Measurements from ENCODE around the gene MOK.
A peak's percentile ranks its signal among the peaks of the same experiment; 100 is the strongest.

MOK gene

GRCh38 chr14:102320671-102321455, 15.9 kb upstream of the MOK start:
- peaks cover 40 to 41% of the 10 kb centered on the region in 2 experiments for H3K4me1 ChIP-seq (ENCODE audit: control insufficient read depth in 1 of 2, insufficient read depth in 1 of 2, low read depth in 1 of 2, low read length in 1 of 2)
- H3K27ac ChIP-seq, result peak overlapping the region; percentile 91
- no peaks in the 10 kb centered on the region for H3K27me3 ChIP-seq
- no peaks in the 10 kb centered on the region for H3K9me3 ChIP-seq
- TF ChIP-seq, protein P1, sequence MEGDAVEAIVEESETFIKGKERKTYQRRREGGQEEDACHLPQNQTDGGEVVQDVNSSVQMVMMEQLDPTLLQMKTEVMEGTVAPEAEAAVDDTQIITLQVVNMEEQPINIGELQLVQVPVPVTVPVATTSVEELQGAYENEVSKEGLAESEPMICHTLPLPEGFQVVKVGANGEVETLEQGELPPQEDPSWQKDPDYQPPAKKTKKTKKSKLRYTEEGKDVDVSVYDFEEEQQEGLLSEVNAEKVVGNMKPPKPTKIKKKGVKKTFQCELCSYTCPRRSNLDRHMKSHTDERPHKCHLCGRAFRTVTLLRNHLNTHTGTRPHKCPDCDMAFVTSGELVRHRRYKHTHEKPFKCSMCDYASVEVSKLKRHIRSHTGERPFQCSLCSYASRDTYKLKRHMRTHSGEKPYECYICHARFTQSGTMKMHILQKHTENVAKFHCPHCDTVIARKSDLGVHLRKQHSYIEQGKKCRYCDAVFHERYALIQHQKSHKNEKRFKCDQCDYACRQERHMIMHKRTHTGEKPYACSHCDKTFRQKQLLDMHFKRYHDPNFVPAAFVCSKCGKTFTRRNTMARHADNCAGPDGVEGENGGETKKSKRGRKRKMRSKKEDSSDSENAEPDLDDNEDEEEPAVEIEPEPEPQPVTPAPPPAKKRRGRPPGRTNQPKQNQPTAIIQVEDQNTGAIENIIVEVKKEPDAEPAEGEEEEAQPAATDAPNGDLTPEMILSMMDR (IDR thresholded peaks at IDR 0.05), result no peak
- peaks cover 5% of the 10 kb centered on the region for H3K36me3 ChIP-seq
- H3K4me3 ChIP-seq (ENCODE audit: low read depth in 1 of 2, low read length in 1 of 2), result peak overlapping the region in 1 of 2 experiments; percentile 73

GRCh38 chr14:102320033-102320660, 15.2 kb upstream of the MOK start:
- no peaks in the 10 kb centered on the region for H3K27me3 ChIP-seq
- H3K27ac ChIP-seq, result peak overlapping the region; percentile 91
- H3K9me3 ChIP-seq, result no peaks in the 10 kb centered on the region
- H3K4me3 ChIP-seq (ENCODE audit: low read depth in 1 of 2, low read length in 1 of 2), result peak overlapping the region; percentile 73 to 82
- no peaks in the 10 kb centered on the region for H3K36me3 ChIP-seq
- H3K4me1 ChIP-seq (ENCODE audit: control insufficient read depth in 1 of 2, insufficient read depth in 1 of 2, low read depth in 1 of 2, low read length in 1 of 2), result peaks cover 41% of the 10 kb centered on the region in 2 experiments
- TF ChIP-seq, protein P1 (IDR thresholded peaks at IDR 0.05), result no peak

DNA sequence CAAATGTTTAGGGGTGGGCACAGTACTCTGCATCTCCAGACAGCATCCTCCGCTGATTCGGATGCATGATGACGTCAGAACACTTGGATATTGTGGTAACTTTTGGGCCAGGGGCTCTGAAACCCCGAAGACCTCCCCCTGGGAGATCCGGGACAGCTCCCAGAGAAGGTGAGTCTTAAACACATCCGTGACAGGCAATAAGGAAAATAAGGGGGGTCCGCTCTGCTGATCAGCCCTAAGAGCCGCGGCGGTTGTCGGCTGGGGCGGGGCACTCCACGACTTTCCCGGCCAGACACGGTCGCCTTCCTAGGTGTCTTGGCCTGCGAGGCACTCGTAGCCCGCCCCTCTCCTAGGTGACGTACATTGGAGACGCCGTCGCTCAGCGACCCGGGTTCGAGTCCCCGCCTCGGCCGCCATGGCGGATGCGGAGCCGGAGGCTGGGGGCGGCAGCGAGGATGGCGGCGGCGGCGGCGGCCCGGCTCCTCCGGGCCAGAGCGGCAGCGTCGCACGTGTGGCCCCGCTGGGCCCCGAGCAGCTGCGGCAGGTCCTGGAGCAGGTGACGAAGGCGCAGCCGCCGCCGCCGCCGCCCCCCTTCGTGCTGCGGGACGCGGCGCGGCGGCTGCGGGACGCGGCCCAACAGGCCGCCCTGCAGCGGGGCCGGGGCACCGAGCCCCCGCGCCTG, 14.5 kb upstream of the MOK start, which contains the start of gene ZNF839:
ZNF839 (plus strand) TSS at position 396 of the 682 bp plus-strand sequence; CDS start at position 416, 20 bp downstream.
- Histone ChIP-seq H3K9me3 (no peaks in the 10 kb centered on the region), H3K27me3 (no peaks in the 10 kb centered on the region), H3K27ac (peak within 1 kb of the TSS; percentile 91), H3K4me3 (ENCODE audit: low read depth in 1 of 2, low read length in 1 of 2) (peak within 1 kb of the TSS; percentile 73 to 82), H3K36me3 (no peaks in the 10 kb centered on the region), H3K4me1 (ENCODE audit: control insufficient read depth in 1 of 2, insufficient read depth in 1 of 2, low read depth in 1 of 2, low read length in 1 of 2) (peaks cover 46% of the 10 kb centered on the region in 2 experiments)
- TF ChIP-seq, protein P1 (IDR thresholded peaks at IDR 0.05), result no peak

GRCh38 chr14:102318781-102319276, 13.9 kb upstream of the MOK start:
- TF ChIP-seq, protein P1 (IDR thresholded peaks at IDR 0.05), result no peak
- H3K9me3 ChIP-seq, result no peaks in the 10 kb centered on the region
- no peaks in the 10 kb centered on the region for H3K36me3 ChIP-seq
- peak overlapping the region; percentile 73 to 82 for H3K4me3 ChIP-seq (ENCODE audit: low read depth in 1 of 2, low read length in 1 of 2)
- no peaks in the 10 kb centered on the region for H3K27me3 ChIP-seq
- H3K4me1 ChIP-seq (ENCODE audit: control insufficient read depth in 1 of 2, insufficient read depth in 1 of 2, low read depth in 1 of 2, low read length in 1 of 2), result peaks cover 52 to 53% of the 10 kb centered on the region in 2 experiments
- peak overlapping the region; percentile 91 for H3K27ac ChIP-seq

DNA sequence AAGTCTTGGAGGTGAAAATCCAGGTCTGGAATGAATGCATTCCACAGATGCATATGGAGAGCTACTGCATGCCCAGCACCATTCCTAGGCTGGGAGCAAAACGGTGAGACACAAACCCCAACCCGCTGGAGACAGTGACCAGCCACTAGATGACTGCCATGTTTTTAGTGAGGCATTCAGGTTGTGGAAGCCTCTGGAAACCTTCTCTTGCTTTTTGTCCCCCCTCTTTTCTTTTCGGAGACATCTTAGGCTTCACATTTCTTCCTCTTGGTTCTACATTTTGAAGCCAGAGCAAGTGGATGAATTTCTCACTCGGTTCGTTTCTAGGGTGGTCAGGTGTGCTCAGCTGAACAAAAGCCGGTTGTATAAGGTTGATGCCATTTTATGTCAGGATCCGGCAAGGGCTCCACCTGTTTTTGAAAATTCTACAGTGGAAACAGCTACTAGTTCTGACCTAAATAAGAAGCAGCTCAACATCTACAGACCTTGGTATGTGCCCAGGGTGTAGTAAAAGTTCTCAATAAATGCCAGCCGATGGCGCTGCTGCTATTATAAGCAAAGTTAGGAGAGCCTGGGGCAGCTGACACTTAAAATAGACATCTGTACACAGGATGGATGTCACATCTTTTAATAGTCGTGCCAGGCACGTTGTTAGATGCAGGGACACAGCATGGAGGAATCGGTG, 12.7 kb upstream of the MOK start:
- Histone ChIP-seq H3K27me3 (no peaks in the 10 kb centered on the region), H3K4me3 (ENCODE audit: low read depth in 1 of 2, low read length in 1 of 2) (peak overlapping the region; percentile 68 to 79), H3K4me1 (ENCODE audit: control insufficient read depth in 1 of 2, insufficient read depth in 1 of 2, low read depth in 1 of 2, low read length in 1 of 2) (peaks cover 54 to 55% of the 10 kb centered on the region in 2 experiments), H3K9me3 (no peaks in the 10 kb centered on the region), H3K36me3 (no peaks in the 10 kb centered on the region), H3K27ac (peak overlapping the region; percentile 91)
- TF ChIP-seq, protein P1 (IDR thresholded peaks at IDR 0.05), result no peak
